Fibroblast of peridontal ligament (primary cell): ENCODE measurements around the gene IMPG2.

ENCODE experiments used
- DNase-seq: peaks from one replicate; pipeline ENCODE4 v3.0.0-alpha.2; 2010; ENCODE audit errors: extremely low read depth

Gene IMPG2

DNA sequence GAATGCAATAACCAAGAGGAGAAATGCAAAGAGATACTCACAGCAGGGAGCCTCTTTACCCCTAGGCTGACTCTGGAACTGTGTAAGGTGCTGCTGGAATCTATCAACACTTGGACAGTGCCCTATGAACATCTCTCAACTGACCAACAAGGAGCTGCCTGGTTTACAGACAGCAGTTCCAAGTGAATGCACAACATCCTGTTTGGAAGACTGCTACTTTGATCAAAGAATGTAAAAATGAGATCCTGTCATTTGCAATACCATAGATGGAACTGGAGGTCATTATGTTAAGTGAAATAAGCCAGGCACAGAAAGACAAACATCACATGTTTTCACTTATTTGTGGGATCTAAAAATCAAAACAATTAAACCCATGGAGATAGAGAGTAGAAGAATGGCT, 136.3 kb downstream of the IMPG2 start:
- DNase-seq = no peak

- DNase-seq = no peak
Measured at GRCh38 chr3:101183151-101183550, 137.2 kb downstream of the IMPG2 start.

- no peak for DNase-seq
Measured at GRCh38 chr3:101182734-101183133, 137.6 kb downstream of the IMPG2 start.

- DNase-seq = no peak
Measured at GRCh38 chr3:101181801-101182200, 138.6 kb downstream of the IMPG2 start.

- DNase-seq = peak; percentile 81
Measured at GRCh38 chr3:101179637-101180036, 140.7 kb downstream of the IMPG2 start.

DNA sequence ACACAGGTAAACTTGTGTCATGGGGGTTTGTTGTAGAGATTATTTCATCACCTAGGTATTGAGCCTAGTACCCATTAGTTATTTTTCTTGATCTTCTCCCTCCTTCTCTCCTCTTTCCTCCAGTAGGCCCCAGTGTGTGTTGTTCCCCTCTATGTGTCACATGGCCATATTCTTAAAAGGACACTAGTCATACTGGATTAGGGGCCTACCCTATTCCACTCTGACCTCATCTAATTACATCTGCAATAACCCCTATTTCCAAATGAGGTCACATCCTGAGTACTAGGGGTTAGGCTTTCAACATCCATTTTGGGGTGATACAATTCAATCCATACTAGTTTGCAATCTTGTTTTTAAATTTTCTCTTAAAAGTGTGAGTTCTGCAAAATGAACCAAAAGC, 142.8 kb downstream of the IMPG2 start:
- DNase-seq = no peak
